GM10248 (cell line): Measurements from ENCODE around the gene ACBD6.

ENCODE experiments used
- CTCF ChIA-PET: fragments of 300-600 bp; sonication (Branson Sonifier 250); formaldehyde crosslinking; extraction: SDS; loops from one replicate; lab custom pipeline; 2021; ENCODE audit warnings: antibody characterized with exemption; lab: Yijun Ruan, JAX
- POLR2A ChIA-PET: fragments of 350-650 bp; sonication (Branson Sonifier 250); formaldehyde crosslinking; extraction: SDS; loops from one replicate; lab custom pipeline; 2020; ENCODE audit warnings: antibody characterized with exemption; lab: Yijun Ruan, JAX
- DNase-seq: peaks from one replicate; pipeline ENCODE4 v3.0.0; 2012; ENCODE audit errors: extremely low spot score
- TF ChIP-seq, protein P1 (sequence below): IDR thresholded peaks from 2 replicates; pipeline ENCODE4 v1.5.1; 2012; ENCODE audit warnings: mild to moderate bottlenecking, low read depth; ENCODE audit errors: extremely low read depth, missing control alignments, control extremely low read depth

ACBD6 gene

GRCh38 chr1:180278596-180279395, 223.6 kb downstream of the ACBD6 start:
- CTCF ChIA-PET, result interaction anchor here (0.7 to 1.1 kb wide), 2 partner anchors 12 to 26 kb away, joined by 3 read pairs; no protein-coding TSS in a partner anchor
- no peak for DNase-seq
- TF ChIP-seq, protein P1, sequence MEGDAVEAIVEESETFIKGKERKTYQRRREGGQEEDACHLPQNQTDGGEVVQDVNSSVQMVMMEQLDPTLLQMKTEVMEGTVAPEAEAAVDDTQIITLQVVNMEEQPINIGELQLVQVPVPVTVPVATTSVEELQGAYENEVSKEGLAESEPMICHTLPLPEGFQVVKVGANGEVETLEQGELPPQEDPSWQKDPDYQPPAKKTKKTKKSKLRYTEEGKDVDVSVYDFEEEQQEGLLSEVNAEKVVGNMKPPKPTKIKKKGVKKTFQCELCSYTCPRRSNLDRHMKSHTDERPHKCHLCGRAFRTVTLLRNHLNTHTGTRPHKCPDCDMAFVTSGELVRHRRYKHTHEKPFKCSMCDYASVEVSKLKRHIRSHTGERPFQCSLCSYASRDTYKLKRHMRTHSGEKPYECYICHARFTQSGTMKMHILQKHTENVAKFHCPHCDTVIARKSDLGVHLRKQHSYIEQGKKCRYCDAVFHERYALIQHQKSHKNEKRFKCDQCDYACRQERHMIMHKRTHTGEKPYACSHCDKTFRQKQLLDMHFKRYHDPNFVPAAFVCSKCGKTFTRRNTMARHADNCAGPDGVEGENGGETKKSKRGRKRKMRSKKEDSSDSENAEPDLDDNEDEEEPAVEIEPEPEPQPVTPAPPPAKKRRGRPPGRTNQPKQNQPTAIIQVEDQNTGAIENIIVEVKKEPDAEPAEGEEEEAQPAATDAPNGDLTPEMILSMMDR, result no peak
- POLR2A ChIA-PET, result no interaction called here

DNA sequence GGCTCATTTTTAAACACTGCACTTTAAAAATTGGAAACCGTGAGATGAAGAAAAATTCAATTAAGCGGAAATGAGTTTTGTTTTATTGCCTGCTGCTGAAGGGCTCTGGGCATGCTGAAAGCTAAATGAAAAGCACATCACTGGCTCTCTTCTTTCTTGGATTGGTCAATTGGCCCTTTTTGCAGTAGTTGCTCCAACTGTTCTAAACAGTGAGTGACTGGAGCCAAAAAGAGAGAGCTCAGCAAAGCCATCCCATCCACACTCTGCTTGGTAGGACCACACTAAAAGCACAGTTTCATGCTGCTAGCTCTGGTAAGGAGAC, 224.2 kb downstream of the ACBD6 start:
- DNase-seq, result no peak
- ChIA-PET CTCF (interaction anchor here (0.7 kb wide), 1 partner anchor 13 kb away, joined by 3 read pairs; no protein-coding TSS in a partner anchor), POLR2A (no interaction called here)
- TF ChIP-seq, protein P1, result no peak

DNA sequence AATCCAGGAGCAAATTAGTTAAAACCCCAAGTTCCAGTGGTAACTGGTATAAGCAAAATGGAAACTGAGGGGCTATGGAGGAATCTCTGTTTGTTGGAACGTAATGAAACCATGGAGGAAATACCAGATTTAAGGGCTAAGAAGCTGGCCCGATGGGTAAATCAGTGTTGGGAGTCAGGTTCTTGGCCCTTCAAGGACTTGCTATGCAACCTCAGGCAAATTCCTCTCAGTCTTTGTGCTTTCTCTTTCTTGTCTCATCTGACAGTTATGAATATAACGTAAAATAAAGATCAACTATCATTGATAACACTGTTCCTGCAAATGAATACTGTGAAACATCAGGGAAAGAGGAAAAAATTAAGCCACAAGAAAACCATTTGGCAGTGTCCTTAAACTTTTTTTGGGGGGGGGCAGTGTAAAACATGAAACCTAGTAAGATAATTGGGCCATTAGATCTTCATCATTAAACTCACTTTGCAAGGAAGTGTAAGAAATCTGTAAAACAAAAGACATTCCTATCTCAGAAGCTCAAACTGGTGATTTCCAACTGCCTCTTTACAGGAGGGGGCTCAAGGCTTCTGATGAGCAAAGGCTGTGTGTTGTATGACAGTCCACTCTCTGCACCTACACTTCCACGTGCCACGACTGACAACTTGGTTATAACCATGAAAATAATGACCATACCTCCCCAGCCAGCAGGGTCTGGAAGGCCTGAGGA, 224.7 kb downstream of the ACBD6 start:
- DNase-seq, result no peak
- CTCF ChIA-PET, result interaction anchor here (1.5 kb wide), 1 partner anchor 25 kb away, joined by 4 read pairs; no protein-coding TSS in a partner anchor
- TF ChIP-seq, protein P1, result no peak
- POLR2A ChIA-PET, result no interaction called here

- DNase-seq, result no peak
- ChIA-PET POLR2A (no interaction called here), CTCF (no interaction called here)
- TF ChIP-seq, protein P1, result no peak
Measured at GRCh38 chr1:180275726-180276125, 226.7 kb downstream of the ACBD6 start.

GRCh38 chr1:180274221-180274620, 228.2 kb downstream of the ACBD6 start:
- ChIA-PET POLR2A (no interaction called here), CTCF (interaction anchor here (0.8 to 1.8 kb wide), 5 partner anchors 9 to 21 kb away, joined by 3 to 7 read pairs (median 6); no protein-coding TSS in a partner anchor)
- TF ChIP-seq, protein P1, result no peak
- no peak for DNase-seq

DNA sequence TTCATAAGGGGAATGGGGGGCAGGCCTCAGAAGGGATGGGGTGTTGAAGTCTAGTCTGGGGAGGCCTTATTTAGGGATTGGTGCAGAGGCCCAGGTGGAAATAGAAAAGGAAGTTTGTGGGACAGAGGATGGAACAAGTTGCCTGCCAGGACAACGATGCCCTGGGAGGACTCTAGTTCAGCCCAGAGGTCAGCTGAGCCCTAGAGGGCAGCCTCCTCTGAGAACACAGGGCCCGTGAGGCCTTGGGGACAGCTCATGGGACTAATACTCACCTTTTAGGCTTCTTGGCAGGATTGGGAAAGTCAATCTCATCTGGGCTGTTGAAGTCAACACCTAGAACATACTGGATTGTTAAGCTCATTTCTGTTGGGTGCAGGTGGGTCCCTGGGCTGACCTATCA, 229.3 kb downstream of the ACBD6 start:
- ChIA-PET POLR2A (interaction anchor here (0.6 kb wide), 1 partner anchor 44 kb away, joined by 3 read pairs; no protein-coding TSS in a partner anchor), CTCF (interaction anchor here (1.0 to 1.8 kb wide), 5 partner anchors 10 to 41 kb away, joined by 3 to 7 read pairs (median 6); no protein-coding TSS in a partner anchor)
- TF ChIP-seq, protein P1, result no peak
- DNase-seq, result no peak
